ENCODE data around the gene YBX3. TPM values are rescaled to one million over a fixed set of nuclear protein-coding genes. Genes with fewer than 3 reads are reported as not detected.

YBX3 gene
- total and polyA plus RNA-seq, 2 of the 13 experiments (the other 11 are each of a cell fraction or from before 2014, with no cell fraction given), result 77.5 to 99.6 TPM

- TF ChIP-seq SALL2 (CRISPR knock-in tag; IDR thresholded peaks at IDR 0.05) (no peak), ZNF564 (CRISPR knock-in tag; IDR thresholded peaks at IDR 0.05) (no peak), ZNF138 (CRISPR knock-in tag; IDR thresholded peaks at IDR 0.05; ENCODE audit: low read depth) (no peak; the same call in 1 of the 2 replicates), NFRKB (IDR thresholded peaks at IDR 0.05) (no peak), RBAK (CRISPR knock-in tag; IDR thresholded peaks at IDR 0.05) (no peak), ZNF136 (CRISPR knock-in tag; IDR thresholded peaks at IDR 0.05; ENCODE audit: low read depth) (no peak), ZNF879 (CRISPR knock-in tag; IDR thresholded peaks at IDR 0.05) (no peak), ZBTB4 (CRISPR knock-in tag; IDR thresholded peaks at IDR 0.05; ENCODE audit: borderline replicate concordance) (no peak), KDM1A (CRISPR knock-in tag; IDR thresholded peaks at IDR 0.05) (no peak), RORA (CRISPR knock-in tag; IDR thresholded peaks at IDR 0.05) (no peak), HOXA9 (CRISPR knock-in tag; IDR thresholded peaks at IDR 0.05; ENCODE audit: borderline replicate concordance) (no peak), SPEN (CRISPR knock-in tag; IDR thresholded peaks at IDR 0.05; ENCODE audit: low read depth) (peak; percentile 64; the same call in 1 of the 2 replicates), KDM3A (CRISPR knock-in tag; IDR thresholded peaks at IDR 0.05; ENCODE audit: low read depth) (no peak; the same call in 1 of the 2 replicates), DNMT3B (CRISPR knock-in tag; conservative IDR thresholded peaks at IDR 0.05) (peak; percentile 80), BCL3 (CRISPR knock-in tag; IDR thresholded peaks at IDR 0.05) (0 out of 2 replicates have a peak, but pooled peaks have one; percentile 45), ZNF441 (CRISPR knock-in tag; IDR thresholded peaks at IDR 0.05; ENCODE audit: borderline replicate concordance) (peak; percentile 52; the same call in 1 of the 2 replicates), U2AF1 (optimal IDR thresholded peaks at IDR 0.05; ENCODE audit: low read depth, low read length) (no peak), CEBPZ (IDR thresholded peaks at IDR 0.05; ENCODE audit: low read length) (no peak), ZBTB33 (CRISPR knock-in tag; IDR thresholded peaks at IDR 0.05) (no peak), ARID2 (CRISPR knock-in tag; IDR thresholded peaks at IDR 0.05; ENCODE audit: borderline replicate concordance) (peak; percentile 62; the same call in 1 of the 2 replicates)
Measured at GRCh38 chr12:10721651-10722501, 1.2 kb downstream of the YBX3 start (continued).

Measured in HepG2 (cell line).